Trophoblast cell (in vitro differentiated cells and primary cell): ENCODE measurements around the gene SP4. TPM values are rescaled to one million over a fixed set of nuclear protein-coding genes. Genes with fewer than 3 reads are reported as not detected.

Experiments
- DNase-seq, 2 donors: peaks; one replicate each; pipeline ENCODE4 v3.0.0-alpha.2; 2016
- H2AFZ ChIP-seq: 2 replicates; pipeline ENCODE4 v1.6.1; 2013; ENCODE audit warnings: low read length, moderate library complexity, mild to moderate bottlenecking; ENCODE audit not compliant: insufficient read depth, poor library complexity
- H2AK5ac ChIP-seq: 2 replicates; pipeline ENCODE4 v1.6.1; 2013; ENCODE audit warnings: mild to moderate bottlenecking, low read length
- H2BK120ac ChIP-seq: 2 replicates; pipeline ENCODE4 v1.6.1; 2013; ENCODE audit warnings: low read length, mild to moderate bottlenecking, moderate library complexity; ENCODE audit not compliant: insufficient read depth, poor library complexity
- H2BK12ac ChIP-seq: 2 replicates; pipeline ENCODE4 v1.6.1; 2013; ENCODE audit warnings: mild to moderate bottlenecking, low read length, moderate library complexity
- H2BK5ac ChIP-seq: 2 replicates; pipeline ENCODE4 v1.6.1; 2013; ENCODE audit warnings: low read length, low read depth, moderate library complexity, mild to moderate bottlenecking; ENCODE audit not compliant: poor library complexity
- H3K14ac ChIP-seq: 2 replicates; pipeline ENCODE4 v1.6.1; 2013; ENCODE audit warnings: mild to moderate bottlenecking, low read length
- H3K18ac ChIP-seq: 2 replicates; pipeline ENCODE4 v1.6.1; 2013; ENCODE audit warnings: mild to moderate bottlenecking, low read length
- H3K23ac ChIP-seq: 2 replicates; pipeline ENCODE4 v1.6.1; 2013; ENCODE audit warnings: low read length
- H3K27ac ChIP-seq: 2 replicates; pipeline ENCODE4 v1.5.1; 2013; ENCODE audit warnings: low read depth, mild to moderate bottlenecking, inconsistent platforms, low read length, moderate library complexity
- H3K27me3 ChIP-seq: 2 replicates; pipeline ENCODE4 v1.6.1; 2013; ENCODE audit warnings: inconsistent platforms, mild to moderate bottlenecking, low read length, moderate library complexity; ENCODE audit not compliant: insufficient read depth
- H3K36me3 ChIP-seq, 2 experiments: 1 replicate in 1 of 2; 2 replicates in 1 of 2; pipeline ENCODE4 v1.6.1; 2013; ENCODE audit warnings: low read length in 2 of 2, mild to moderate bottlenecking in 2 of 2, moderate library complexity in 1 of 2; ENCODE audit not compliant: insufficient read depth in 2 of 2, control insufficient read depth in 1 of 2
- H3K4ac ChIP-seq: 2 replicates; pipeline ENCODE4 v1.6.1; 2013; ENCODE audit warnings: low read depth, mild to moderate bottlenecking, low read length, moderate library complexity
- H3K4me1 ChIP-seq, 2 experiments: 1 replicate in 1 of 2; 2 replicates in 1 of 2; pipeline ENCODE4 v1.6.1; 2013; ENCODE audit warnings: low read length in 2 of 2, mild to moderate bottlenecking in 2 of 2, moderate library complexity in 1 of 2; ENCODE audit not compliant: insufficient read depth in 2 of 2, control insufficient read depth in 1 of 2
- H3K4me2 ChIP-seq: 2 replicates; pipeline ENCODE4 v1.6.1; 2013; ENCODE audit warnings: inconsistent platforms, mild to moderate bottlenecking, low read length, moderate library complexity
- H3K4me3 ChIP-seq: 2 replicates; pipeline ENCODE4 v1.5.1; 2013; ENCODE audit warnings: mild to moderate bottlenecking, low read depth, low read length, inconsistent platforms
- H3K79me1 ChIP-seq: one replicate; pipeline ENCODE4 v1.6.1; 2013; ENCODE audit warnings: low read length
- H3K79me2 ChIP-seq: 2 replicates; pipeline ENCODE4 v1.6.1; 2013; ENCODE audit warnings: low read length, mild to moderate bottlenecking; ENCODE audit not compliant: control insufficient read depth, insufficient read depth, poor library complexity
- H3K9ac ChIP-seq: 2 replicates; pipeline ENCODE4 v1.6.1; 2013; ENCODE audit warnings: mild to moderate bottlenecking, low read length
- H3K9me3 ChIP-seq: 2 replicates; pipeline ENCODE4 v1.6.1; 2013; ENCODE audit warnings: low read depth, mild to moderate bottlenecking, control low read depth, inconsistent platforms, low read length; ENCODE audit not compliant: insufficient read depth
- H4K12ac ChIP-seq: 2 replicates; pipeline ENCODE4 v1.6.1; 2013; ENCODE audit warnings: low read depth, mild to moderate bottlenecking, low read length, moderate library complexity
- H4K8ac ChIP-seq: 2 replicates; pipeline ENCODE4 v1.6.1; 2013; ENCODE audit warnings: low read depth, mild to moderate bottlenecking, low read length, moderate library complexity
- H4K91ac ChIP-seq: one replicate; pipeline ENCODE4 v1.6.1; 2013; ENCODE audit warnings: low read depth, mild to moderate bottlenecking, low read length, moderate library complexity
- WGBS: extraction: QIAGEN DNeasy Blood & Tissue Kit; methylation state at CpG from one replicate; pipeline ENCODE4 v1.1.7; 2013; ENCODE audit warnings: missing lambda C conversion rate; ENCODE audit not compliant: insufficient read length, insufficient coverage; ENCODE audit errors: extremely low coverage; 5-methylcytosine and 5-hydroxymethylcytosine counted together
- polyA plus RNA-seq: library from polyadenylated mRNA; stranded (reverse); fragments of 200-250 nt; gene quantifications from 2 replicates; pipeline ENCODE4 v1.2.3, GENCODE V29; 2013

Gene SP4
- polyA plus RNA-seq: 1.4 and 1.9 TPM in 2 replicates

GRCh38 chr7:21427871-21428658 lies at the start of gene SP4:
Gene SP4 (plus strand): TSS chr7:21428083. CDS start chr7:21428252, 169 bp downstream.
- H2BK5ac ChIP-seq: peak within 1 kb of the TSS; percentile 71
- no peaks in the 10 kb centered on the region for H3K27me3 ChIP-seq
- H3K4ac ChIP-seq: peak within 1 kb of the TSS; percentile 6
- peaks cover 3% of the 10 kb centered on the region for H3K79me1 ChIP-seq
- peak within 1 kb of the TSS; percentile 74 for H2BK120ac ChIP-seq
- H4K8ac ChIP-seq: peak within 1 kb of the TSS; percentile 70
- H2AFZ ChIP-seq: peak within 1 kb of the TSS; percentile 82
- H3K4me3 ChIP-seq: peak within 1 kb of the TSS; percentile 92
- H3K36me3 ChIP-seq: peaks cover 0 to 3% of the 10 kb centered on the region in 2 experiments
- H4K12ac ChIP-seq: peak within 1 kb of the TSS; percentile 65
- H3K23ac ChIP-seq: no peak within 1 kb of the TSS
- no peaks in the 10 kb centered on the region for H3K9me3 ChIP-seq
- peak within 1 kb of the TSS; percentile 41 for H3K18ac ChIP-seq
- whole genome bisulfite sequencing: no CpG with 5 or more reads among the region's 63 CpGs
- H2AK5ac ChIP-seq: no peak within 1 kb of the TSS
- H4K91ac ChIP-seq: peak within 1 kb of the TSS; percentile 50
- H3K4me1 ChIP-seq: peaks cover 3 to 5% of the 10 kb centered on the region in 2 experiments
- no peak within 1 kb of the TSS for H2BK12ac ChIP-seq
- H3K4me2 ChIP-seq: peak within 1 kb of the TSS; percentile 96
- peak within 1 kb of the TSS; percentile 83 for H3K27ac ChIP-seq
- peak within 1 kb of the TSS; percentile 98 for H3K9ac ChIP-seq
- peak within 1 kb of the TSS; percentile 7 for H3K14ac ChIP-seq
- DNase-seq: peak; percentile 96
- H3K79me2 ChIP-seq: peaks cover 3% of the 10 kb centered on the region

GRCh38 chr7:21383227-21384220 lies 44.4 kb upstream of the SP4 start:
- Histone ChIP-seq H2AFZ (no peak overlapping the region), H3K23ac (no peak overlapping the region), H3K79me1 (no peaks in the 10 kb centered on the region), H3K36me3 (no peaks in the 10 kb centered on the region), H3K18ac (no peak overlapping the region), H3K9ac (no peak overlapping the region), H3K27me3 (no peaks in the 10 kb centered on the region), H4K8ac (no peak overlapping the region), H2BK120ac (no peak overlapping the region), H4K91ac (no peak overlapping the region), H2BK12ac (no peak overlapping the region), H3K79me2 (no peaks in the 10 kb centered on the region), H3K4me3 (no peak overlapping the region), H3K14ac (no peak overlapping the region), H3K9me3 (no peaks in the 10 kb centered on the region), H3K27ac (no peak overlapping the region), H2AK5ac (no peak overlapping the region), H3K4me1 (no peaks in the 10 kb centered on the region), H3K4me2 (no peak overlapping the region), H4K12ac (no peak overlapping the region), H2BK5ac (no peak overlapping the region), H3K4ac (no peak overlapping the region)
- DNase-seq: peak; percentile 36 to 85
- no CpG with 5 or more reads among the region's 2 CpGs for WGBS

- Histone ChIP-seq H4K12ac (no peak overlapping the region), H3K9ac (no peak overlapping the region), H3K79me2 (no peaks in the 10 kb centered on the region), H3K27me3 (no peaks in the 10 kb centered on the region), H4K91ac (no peak overlapping the region), H2BK12ac (no peak overlapping the region), H2AK5ac (no peak overlapping the region), H2BK120ac (no peak overlapping the region), H3K4me3 (no peak overlapping the region), H3K18ac (no peak overlapping the region), H3K4me2 (no peak overlapping the region), H3K27ac (no peak overlapping the region), H3K79me1 (no peaks in the 10 kb centered on the region), H3K23ac (no peak overlapping the region), H3K4me1 (peaks cover 0 to 1% of the 10 kb centered on the region in 2 experiments), H2BK5ac (no peak overlapping the region), H3K4ac (no peak overlapping the region), H3K14ac (no peak overlapping the region), H4K8ac (no peak overlapping the region), H2AFZ (no peak overlapping the region), H3K9me3 (no peaks in the 10 kb centered on the region), H3K36me3 (no peaks in the 10 kb centered on the region)
- no peak for DNase-seq
- no CpG with 5 or more reads among the region's 2 CpGs for WGBS
Observed at GRCh38 chr7:21393937-21394336, 33.9 kb upstream of the SP4 start.

GRCh38 chr7:21401944-21402343 lies 25.9 kb upstream of the SP4 start:
- Histone ChIP-seq H2BK120ac (no peak overlapping the region), H3K79me2 (no peaks in the 10 kb centered on the region), H3K27me3 (no peaks in the 10 kb centered on the region), H3K23ac (no peak overlapping the region), H3K27ac (no peak overlapping the region), H3K4me3 (no peak overlapping the region), H4K12ac (no peak overlapping the region), H3K4me1 (no peaks in the 10 kb centered on the region), H3K9me3 (no peaks in the 10 kb centered on the region), H3K36me3 (no peaks in the 10 kb centered on the region), H3K14ac (no peak overlapping the region), H2AK5ac (no peak overlapping the region), H2BK5ac (no peak overlapping the region), H4K8ac (no peak overlapping the region), H3K4me2 (no peak overlapping the region), H4K91ac (no peak overlapping the region), H2AFZ (no peak overlapping the region), H3K4ac (no peak overlapping the region), H2BK12ac (no peak overlapping the region), H3K9ac (no peak overlapping the region), H3K79me1 (no peaks in the 10 kb centered on the region), H3K18ac (no peak overlapping the region)
- DNase-seq: no peak
- no CpG with 5 or more reads among the region's 5 CpGs for WGBS
